H1 (cell line): ENCODE measurements around the gene EHBP1. TPM values are rescaled to one million over a fixed set of nuclear protein-coding genes. Genes with fewer than 3 reads are reported as not detected.

Source experiments
- CTCF ChIA-PET: fragments of 300-600 bp; sonication (Branson Sonifier 250); formaldehyde crosslinking; loops from one replicate; lab custom pipeline; 2021; ENCODE audit not compliant: partially characterized antibody; lab: Charles Lee
- POLR2A ChIA-PET: fragments of 300-600 bp; sonication (Branson Sonifier 250); formaldehyde crosslinking; loops from one replicate; lab custom pipeline; 2021; ENCODE audit warnings: inconsistent platforms; ENCODE audit not compliant: partially characterized antibody; lab: Charles Lee
- DNase-seq, 2 experiments: peaks; one replicate each; pipeline versions ENCODE4 v3.0.0 to v3.0.0-alpha.2; 2010 to 2022; ENCODE audit warnings: low spot score in 2 of 2, low read depth in 1 of 2, mixed read lengths in 1 of 2
- FAIRE-seq: peaks from 2 replicates; lab custom pipeline; 2011; peaks lifted over from hg19 to GRCh38; lab: Jason Lieb, UNC
- H2AFZ ChIP-seq: 2 replicates; pipeline ENCODE4 v1.8.1; 2012; ENCODE audit warnings: low read length, inconsistent platforms
- H2AK5ac ChIP-seq: 2 replicates; pipeline ENCODE4 v1.6.1; 2013; ENCODE audit warnings: low read depth, low read length
- H2BK120ac ChIP-seq: replicated peaks from 2 replicates; pipeline ENCODE3; 2013; ENCODE audit warnings: low read depth, low read length, inconsistent platforms
- H2BK12ac ChIP-seq: 2 replicates; pipeline ENCODE4 v1.6.1; 2013; ENCODE audit warnings: low read depth, low read length
- H2BK15ac ChIP-seq: 2 replicates; pipeline ENCODE4 v1.6.1; 2013; ENCODE audit warnings: low read length
- H2BK20ac ChIP-seq: 2 replicates; pipeline ENCODE4 v1.6.1; 2013; ENCODE audit warnings: low read length
- H2BK5ac ChIP-seq: 2 replicates; pipeline ENCODE4 v1.6.1; 2013; ENCODE audit warnings: low read depth, low read length
- H3K14ac ChIP-seq: 2 replicates; pipeline ENCODE4 v1.6.1; 2013; ENCODE audit warnings: inconsistent platforms; ENCODE audit not compliant: insufficient read length
- H3K18ac ChIP-seq: 2 replicates; pipeline ENCODE4 v1.6.1; 2013; ENCODE audit warnings: low read length; ENCODE audit errors: extremely low read depth
- H3K23ac ChIP-seq: 2 replicates; pipeline ENCODE4 v1.6.1; 2013; ENCODE audit warnings: inconsistent platforms; ENCODE audit not compliant: insufficient read length
- H3K23me2 ChIP-seq: 2 replicates; pipeline ENCODE4 v1.6.1; 2013; ENCODE audit warnings: low read depth, low read length
- H3K27ac ChIP-seq: 2 replicates; pipeline ENCODE4 v1.6.1; 2011; ENCODE audit warnings: low read depth, low read length, inconsistent platforms
- H3K27me3 ChIP-seq, 4 experiments: replicated peaks in 1 of 4; 1 replicate in 1 of 4; 2 replicates in 3 of 4; pipeline versions ENCODE4 v1.6.1 to v1.8.1; 2011 to 2013; ENCODE audit warnings: low read length in 3 of 4, mild to moderate bottlenecking in 3 of 4, inconsistent platforms in 2 of 4, mixed read lengths in 2 of 4, moderate library complexity in 1 of 4; ENCODE audit not compliant: control insufficient read depth in 3 of 4, insufficient read depth in 3 of 4; ENCODE audit errors: extremely low read depth in 1 of 4
- H3K36me3 ChIP-seq, 4 experiments: 2 replicates each; pipeline versions ENCODE4 v1.6.1 to v1.8.1; 2011 to 2013; ENCODE audit warnings: mild to moderate bottlenecking in 4 of 4, low read length in 3 of 4, moderate library complexity in 2 of 4, control low read depth in 1 of 4, inconsistent platforms in 1 of 4; ENCODE audit not compliant: insufficient read depth in 4 of 4, control insufficient read depth in 2 of 4
- H3K4ac ChIP-seq: replicated peaks from 2 replicates; pipeline ENCODE3; 2013; ENCODE audit warnings: low read length, low read depth, mixed read lengths, inconsistent platforms; ENCODE audit not compliant: insufficient read length
- H3K4me1 ChIP-seq, 4 experiments: replicated peaks in 1 of 4; 1 replicate in 1 of 4; 2 replicates in 3 of 4; pipeline versions ENCODE4 v1.6.1 to v1.8.1; 2011 to 2013; ENCODE audit warnings: low read length in 3 of 4, inconsistent platforms in 2 of 4, mixed read lengths in 1 of 4; ENCODE audit not compliant: insufficient read depth in 4 of 4, control insufficient read depth in 3 of 4
- H3K4me2 ChIP-seq, 2 experiments: 2 replicates each; pipeline versions ENCODE4 v1.6.1 to v1.8.1; 2011 to 2013; ENCODE audit warnings: low read depth in 2 of 2, low read length in 2 of 2, control low read depth in 1 of 2, inconsistent platforms in 1 of 2, mild to moderate bottlenecking in 1 of 2; ENCODE audit not compliant: insufficient read depth in 1 of 2
- H3K4me3 ChIP-seq, 4 experiments: fragments of 200-600, 300-600 bp in 1 of 4; sonication (generic), shearing (Covaris generic), sonication (Bioruptor Twin) in 1 of 4; 2 replicates each; pipeline versions ENCODE4 v1.5.1 to v1.8.1; 2011 to 2016; ENCODE audit warnings: low read length in 4 of 4, low read depth in 3 of 4, control low read depth in 2 of 4, inconsistent platforms in 2 of 4, mild to moderate bottlenecking in 2 of 4, mixed read lengths in 1 of 4, moderate library complexity in 1 of 4; ENCODE audit not compliant: insufficient read depth in 2 of 4; ENCODE audit errors: extremely low read depth in 1 of 4
- H3K56ac ChIP-seq: replicated peaks from 2 replicates; pipeline ENCODE3; 2013; ENCODE audit warnings: low read depth, mild to moderate bottlenecking, mixed read lengths, low read length, inconsistent platforms; ENCODE audit not compliant: insufficient read length
- H3K79me1 ChIP-seq: 2 replicates; pipeline ENCODE4 v1.6.1; 2013; ENCODE audit warnings: low read depth, low read length, control low read depth
- H3K79me2 ChIP-seq, 2 experiments: 2 replicates each; pipeline versions ENCODE4 v1.6.1 to v1.8.1; 2012 to 2013; ENCODE audit warnings: low read length in 2 of 2, mild to moderate bottlenecking in 2 of 2, inconsistent platforms in 1 of 2; ENCODE audit not compliant: insufficient read depth in 2 of 2, control insufficient read depth in 1 of 2
- H3K9ac ChIP-seq, 4 experiments: replicated peaks in 1 of 4; 1 replicate in 1 of 4; 2 replicates in 3 of 4; pipeline versions ENCODE4 v1.6.1 to v1.8.1; 2011 to 2013; ENCODE audit warnings: low read depth in 3 of 4, low read length in 3 of 4, control low read depth in 2 of 4, mild to moderate bottlenecking in 2 of 4, moderate library complexity in 2 of 4, inconsistent platforms in 1 of 4; ENCODE audit errors: extremely low read depth in 1 of 4
- H3K9me3 ChIP-seq, 2 experiments: 2 replicates each; pipeline versions ENCODE4 v1.6.1 to v1.8.1; 2012 to 2013; ENCODE audit warnings: mild to moderate bottlenecking in 2 of 2, moderate library complexity in 2 of 2, control low read depth in 1 of 2, inconsistent platforms in 1 of 2, low read depth in 1 of 2, low read length in 1 of 2, mixed read lengths in 1 of 2; ENCODE audit not compliant: insufficient read depth in 2 of 2
- H4K20me1 ChIP-seq, 2 experiments: replicated peaks in 1 of 2; 2 replicates each; pipeline versions ENCODE3 to v1.8.1; 2011 to 2013; ENCODE audit warnings: inconsistent platforms in 2 of 2, low read length in 2 of 2, mild to moderate bottlenecking in 1 of 2; ENCODE audit not compliant: insufficient read depth in 2 of 2, control insufficient read depth in 1 of 2
- H4K5ac ChIP-seq: 2 replicates; pipeline ENCODE4 v1.6.1; 2013; ENCODE audit warnings: low read length, low read depth, mixed read lengths, inconsistent platforms; ENCODE audit not compliant: insufficient read length
- H4K8ac ChIP-seq: 2 replicates; pipeline ENCODE4 v1.8.0; 2013; ENCODE audit warnings: mild to moderate bottlenecking, moderate library complexity, low read length, inconsistent platforms; ENCODE audit not compliant: insufficient read depth; ENCODE audit errors: extremely low read depth
- H4K91ac ChIP-seq: replicated peaks from 2 replicates; pipeline ENCODE3; 2013; ENCODE audit warnings: low read length, mixed read lengths, inconsistent platforms; ENCODE audit not compliant: insufficient read length
- CBX8 ChIP-seq: fragments of 300-800, 300-1000 bp; sonication (generic); IDR thresholded peaks from 2 replicates; pipeline ENCODE4 v1.7.1; 2016; ENCODE audit warnings: low read depth, low read length, borderline replicate concordance
- CHD1 ChIP-seq: IDR thresholded peaks from 2 replicates; pipeline ENCODE4 v1.6.1; 2012; ENCODE audit warnings: low read depth, low read length, improper control_type of control experiment
- KDM5A ChIP-seq: fragments of 200-600 bp; IDR thresholded peaks from 2 replicates; pipeline ENCODE4 v1.7.1; 2012; ENCODE audit warnings: mild to moderate bottlenecking, low read length, inconsistent platforms, mixed read lengths
- MAFK ChIP-seq: IDR thresholded peaks from 2 replicates; pipeline ENCODE4 v1.6.1; 2012; ENCODE audit warnings: low read depth, mild to moderate bottlenecking, improper control_type of control experiment, low read length
- POLR2AphosphoS5 ChIP-seq: IDR thresholded peaks from 2 replicates; pipeline ENCODE4 v1.6.1; 2011; ENCODE audit warnings: low read depth, low read length
- POU5F1 ChIP-seq: IDR thresholded peaks from 2 replicates; pipeline ENCODE4 v1.6.1; 2011; ENCODE audit warnings: low read depth, mild to moderate bottlenecking, low read length, moderate library complexity
- SAP30 ChIP-seq: fragments of 300-600 bp; sonication (generic); IDR thresholded peaks from 2 replicates; pipeline ENCODE4 v1.7.1; 2012; ENCODE audit warnings: low read length, moderate library complexity, mild to moderate bottlenecking, inconsistent platforms; ENCODE audit not compliant: insufficient read depth, insufficient replicate concordance
- TAF7 ChIP-seq: optimal IDR thresholded peaks from 2 replicates; pipeline ENCODE3; 2011; ENCODE audit warnings: low read depth, mild to moderate bottlenecking, inconsistent platforms, low read length, moderate library complexity, borderline replicate concordance
- TEAD4 ChIP-seq: IDR thresholded peaks from 2 replicates; pipeline ENCODE4 v1.6.1; 2012; ENCODE audit warnings: low read depth, low read length, inconsistent platforms, mixed read lengths
- WGBS, 2 experiments: shearing (Covaris generic) in 1 of 2; methylation state at CpG; one replicate each; pipeline versions ENCODE4 v1.1.6 to v1.1.7; 2013 to 2015; ENCODE audit warnings: low lambda C conversion rate in 2 of 2, mixed read lengths in 2 of 2, inconsistent platforms in 1 of 2, low coverage in 1 of 2, missing lambda C conversion rate in 1 of 2; ENCODE audit not compliant: insufficient replicate concordance in 2 of 2, insufficient coverage in 1 of 2, insufficient read length in 1 of 2; ENCODE audit errors: extremely low coverage in 1 of 2, missing lambda C conversion rate in 1 of 2; 5-methylcytosine and 5-hydroxymethylcytosine counted together
- polyA plus RNA-seq, 7 experiments: library from polyadenylated mRNA; depleted of rRNA in 3 of 7; stranded (reverse) in 5 of 7; unstranded in 2 of 7; fragments of >200 nt in 5 of 7; fragments of 200-250 nt in 2 of 7; gene quantifications; 1 replicate in 5 of 7; 2 replicates in 1 of 7; 4 replicates in 1 of 7; pipeline versions ENCODE4 v1.2.1 to v1.2.3, GENCODE V29; 2011 to 2013; ENCODE audit warnings: missing spikeins in 2 of 7, mixed read lengths in 2 of 7
- total RNA-seq: library from RNA; stranded (reverse); fragmentation: NEBNext Ultra II Directional; extraction: Animal tissue kit (Norgen Biotek cat#: 25700); gene quantifications from 2 replicates; pipeline ENCODE4 v1.2.1, GENCODE V29; 2021

Gene EHBP1
- total and polyA plus RNA-seq, 2 of the 8 experiments (the other 6 are each of a cell fraction or from before 2014, with no cell fraction given): 12.0 to 64.1 TPM

GRCh38 chr2:62857139-62857931, 151.8 kb downstream of the EHBP1 start:
- WGBS, 2 experiments: 84% methylated on average over 6 of the region's 6 CpGs; no CpG with 5 or more reads in 1 of the 2 experiments
- no peak overlapping the region for H4K8ac ChIP-seq
- H3K27ac ChIP-seq: no peak overlapping the region
- H3K79me1 ChIP-seq: 0 out of 2 replicates have a peak, but pooled peaks cover 2% of the 10 kb centered on the region
- CTCF ChIA-PET: interaction anchor here (0.6 to 3.3 kb wide), 6 partner anchors 8 to 401 kb away, joined by 3 to 14 read pairs (median 3); no protein-coding TSS in a partner anchor
- H3K4ac ChIP-seq: no peak overlapping the region
- POLR2A ChIA-PET: no interaction called here
- no peak overlapping the region for H3K23ac ChIP-seq
- no peak for FAIRE-seq
- H3K9ac ChIP-seq: no peak overlapping the region
- no peak overlapping the region for H2BK120ac ChIP-seq
- peaks cover 0 to 10% (median 1%) of the 10 kb centered on the region in 4 experiments; a peak in 2 of 8 replicates for H3K36me3 ChIP-seq
- no peak overlapping the region for H2BK12ac ChIP-seq
- H4K20me1 ChIP-seq: peaks cover 0 to 2% of the 10 kb centered on the region in 2 experiments
- no peak overlapping the region for H3K56ac ChIP-seq
- no peak overlapping the region for H2AK5ac ChIP-seq
- no peak overlapping the region for H2BK20ac ChIP-seq
- no peaks in the 10 kb centered on the region for H3K27me3 ChIP-seq
- no peaks in the 10 kb centered on the region for H3K23me2 ChIP-seq
- H4K5ac ChIP-seq: no peak overlapping the region
- H3K14ac ChIP-seq: no peak overlapping the region
- no peak for DNase-seq
- no peaks in the 10 kb centered on the region for H3K9me3 ChIP-seq
- H3K4me3 ChIP-seq: no peak overlapping the region
- no peak overlapping the region for H3K4me2 ChIP-seq
- H2AFZ ChIP-seq: no peak overlapping the region
- no peaks in the 10 kb centered on the region for H3K79me2 ChIP-seq
- no peak overlapping the region for H3K18ac ChIP-seq
- no peak overlapping the region for H2BK5ac ChIP-seq
- peaks cover 0 to 5% (median 0%) of the 10 kb centered on the region in 4 experiments; a peak in 1 of 7 replicates for H3K4me1 ChIP-seq
- H4K91ac ChIP-seq: no peak overlapping the region
- no peak overlapping the region for H2BK15ac ChIP-seq
- TF ChIP-seq SAP30 (no peak), POU5F1 (no peak), TAF7 (no peak), CBX8 (no peak), KDM5A (no peak), POLR2AphosphoS5 (no peak), CHD1 (no peak), MAFK (no peak), TEAD4 (no peak)
